WTC11 (cell line): ENCODE data around the gene LAGE3. TPM values are rescaled to one million over a fixed set of nuclear protein-coding genes. Genes with fewer than 3 reads are reported as not detected.

Experiments used
- ATAC-seq: fragments of 200-7000 bp; cut with Tn5 transposase; 2 replicates; pipeline ENCODE4 v1.10.0; 2021; ENCODE audit warnings: mild to moderate bottlenecking, moderate library complexity
- CTCF ChIA-PET: fragments of 300-600 bp; sonication (Branson Sonifier 250); formaldehyde crosslinking; loops from one replicate; lab custom pipeline; 2021; ENCODE audit warnings: antibody characterized with exemption; lab: Charles Lee
- POLR2A ChIA-PET: fragments of 350-600 bp; sonication (Branson Sonifier 250); formaldehyde crosslinking; loops from one replicate; lab custom pipeline; 2021; ENCODE audit warnings: antibody characterized with exemption; lab: Charles Lee
- DNase-seq: peaks from one replicate; pipeline ENCODE4 v3.0.0; 2021; ENCODE audit warnings: low spot score
- H3K27ac Mint-ChIP-seq: 2 replicates; pipeline ENCODE4 v1.8.0; 2021; ENCODE audit warnings: mixed read lengths
- H3K27me3 Mint-ChIP-seq: 2 replicates; pipeline ENCODE4 v1.8.0; 2021; ENCODE audit warnings: low read depth, mild to moderate bottlenecking, moderate library complexity, mixed read lengths
- H3K36me3 Mint-ChIP-seq: 2 replicates; pipeline ENCODE4 v1.8.0; 2021; ENCODE audit warnings: mixed read lengths
- H3K4me1 Mint-ChIP-seq: 2 replicates; pipeline ENCODE4 v1.8.0; 2022; ENCODE audit warnings: mixed read lengths
- H3K4me3 Mint-ChIP-seq: 2 replicates; pipeline ENCODE4 v1.8.0; 2021; ENCODE audit warnings: mild to moderate bottlenecking, moderate library complexity, mixed read lengths
- H3K9me3 Mint-ChIP-seq: 2 replicates; pipeline ENCODE4 v1.8.0; 2021; ENCODE audit warnings: mixed read lengths
- ATF1 ChIP-seq: sonication (generic); formaldehyde crosslinking; IDR thresholded peaks from 2 replicates; pipeline ENCODE4 v1.8.1; 2023; ENCODE audit warnings: mild to moderate bottlenecking, moderate library complexity, missing genetic modification reagents
- CREB1 ChIP-seq: sonication (generic); formaldehyde crosslinking; IDR thresholded peaks from 2 replicates; pipeline ENCODE4 v1.8.0; 2023; ENCODE audit warnings: mild to moderate bottlenecking, missing genetic modification reagents
- ESRRA ChIP-seq: sonication (generic); formaldehyde crosslinking; IDR thresholded peaks from 2 replicates; pipeline ENCODE4 v1.8.1; 2022; ENCODE audit warnings: mild to moderate bottlenecking, missing genetic modification reagents, borderline replicate concordance
- GRHL2 ChIP-seq: fragments of 250-450 bp; sonication (Bioruptor Pico); IDR thresholded peaks from 2 replicates; pipeline ENCODE4 v1.8.0; 2022; ENCODE audit warnings: mild to moderate bottlenecking, moderate library complexity; ENCODE audit not compliant: insufficient replicate concordance, severe bottlenecking
- IRF2 ChIP-seq: sonication (generic); formaldehyde crosslinking; IDR thresholded peaks from 2 replicates; pipeline ENCODE4 v1.8.0; 2022; ENCODE audit warnings: low read depth, missing genetic modification reagents, borderline replicate concordance
- MXD4 ChIP-seq: fragments of 250-450 bp; sonication (Bioruptor Pico); IDR thresholded peaks from 2 replicates; pipeline ENCODE4 v1.8.0; 2021; ENCODE audit warnings: mild to moderate bottlenecking, moderate library complexity, borderline replicate concordance
- SMAD3 ChIP-seq: sonication (generic); formaldehyde crosslinking; IDR thresholded peaks from 2 replicates; pipeline ENCODE4 v1.8.0; 2022; ENCODE audit warnings: missing genetic modification reagents, mild to moderate bottlenecking, borderline replicate concordance
- ZNF121 ChIP-seq: sonication (generic); formaldehyde crosslinking; IDR thresholded peaks from 2 replicates; pipeline ENCODE4 v1.8.0; 2023; ENCODE audit warnings: missing genetic modification reagents
- ZNF138 ChIP-seq: sonication (generic); formaldehyde crosslinking; conservative IDR thresholded peaks from 2 replicates; pipeline ENCODE4 v1.8.1; 2022; ENCODE audit warnings: mild to moderate bottlenecking, moderate library complexity, missing genetic modification reagents
- ZNF396 ChIP-seq: fragments of 250-450 bp; sonication (Bioruptor Pico); IDR thresholded peaks from 2 replicates; pipeline ENCODE4 v1.8.0; 2021; ENCODE audit warnings: mild to moderate bottlenecking, moderate library complexity, borderline replicate concordance
- ZNF423 ChIP-seq: fragments of 250-450 bp; sonication (Bioruptor Pico); IDR thresholded peaks from 2 replicates; pipeline ENCODE4 v2.1.2; 2022; ENCODE audit warnings: mild to moderate bottlenecking, moderate library complexity
- total RNA-seq: library from RNA; stranded (reverse); gene quantifications from 3 replicates; pipeline ENCODE4 v1.2.3, GENCODE V29; 2021
- TF ChIP-seq, protein P1 (sequence below): sonication (generic); formaldehyde crosslinking; IDR thresholded peaks from 2 replicates; pipeline ENCODE4 v1.8.1; 2023; ENCODE audit warnings: mild to moderate bottlenecking, missing genetic modification reagents, borderline replicate concordance
- TF ChIP-seq, protein P2 (sequence below): sonication (generic); formaldehyde crosslinking; IDR thresholded peaks from 2 replicates; pipeline ENCODE4 v1.8.1; 2022; ENCODE audit warnings: low read depth, missing genetic modification reagents, borderline replicate concordance
- TF ChIP-seq, protein P3 (sequence below): sonication (generic); formaldehyde crosslinking; IDR thresholded peaks from 2 replicates; pipeline ENCODE4 v1.8.1; 2022; ENCODE audit warnings: mild to moderate bottlenecking, missing genetic modification reagents, moderate library complexity, borderline replicate concordance

Gene LAGE3
- total RNA-seq, 1 experiment from 2014 or later: 46.1 TPM

DNA sequence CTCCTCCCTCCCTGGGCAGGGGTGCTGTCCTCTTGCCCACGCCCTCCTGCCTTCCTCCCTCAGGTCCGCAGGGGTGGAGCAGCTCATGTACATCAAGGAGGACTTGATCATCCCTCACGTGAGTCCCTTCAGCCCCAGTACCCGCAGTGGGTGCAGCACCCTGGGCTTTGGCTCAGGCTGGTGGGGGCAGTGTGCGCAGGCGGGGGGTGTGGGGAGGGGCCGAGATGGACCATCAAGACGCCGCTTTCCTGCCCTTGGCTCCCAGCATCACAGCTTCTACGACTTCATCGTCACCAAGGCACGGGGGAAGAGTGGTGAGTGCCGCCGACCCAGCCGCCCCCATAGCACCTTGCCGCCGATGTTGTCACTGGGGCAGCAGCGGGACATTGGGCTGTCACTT lies 29.5 kb downstream of the LAGE3 start:
- Mint-ChIP-seq H3K4me1 (no peaks in the 10 kb centered on the region), H3K27ac (no peak overlapping the region), H3K4me3 (no peak overlapping the region), H3K27me3 (peaks cover 3% of the 10 kb centered on the region; the same call in 1 of the 2 replicates)
- no peak for DNase-seq
- ChIA-PET POLR2A (no interaction called here), CTCF (interaction anchor here (0.6 kb wide), 1 partner anchor 41 kb away, joined by 3 read pairs; no protein-coding TSS in a partner anchor)
- TF ChIP-seq MXD4 (CRISPR knock-in tag): no peak
- no peak for TF ChIP-seq GRHL2 (CRISPR knock-in tag)
- TF ChIP-seq ZNF121 (CRISPR knock-in tag): no peak
- TF ChIP-seq, protein P1, sequence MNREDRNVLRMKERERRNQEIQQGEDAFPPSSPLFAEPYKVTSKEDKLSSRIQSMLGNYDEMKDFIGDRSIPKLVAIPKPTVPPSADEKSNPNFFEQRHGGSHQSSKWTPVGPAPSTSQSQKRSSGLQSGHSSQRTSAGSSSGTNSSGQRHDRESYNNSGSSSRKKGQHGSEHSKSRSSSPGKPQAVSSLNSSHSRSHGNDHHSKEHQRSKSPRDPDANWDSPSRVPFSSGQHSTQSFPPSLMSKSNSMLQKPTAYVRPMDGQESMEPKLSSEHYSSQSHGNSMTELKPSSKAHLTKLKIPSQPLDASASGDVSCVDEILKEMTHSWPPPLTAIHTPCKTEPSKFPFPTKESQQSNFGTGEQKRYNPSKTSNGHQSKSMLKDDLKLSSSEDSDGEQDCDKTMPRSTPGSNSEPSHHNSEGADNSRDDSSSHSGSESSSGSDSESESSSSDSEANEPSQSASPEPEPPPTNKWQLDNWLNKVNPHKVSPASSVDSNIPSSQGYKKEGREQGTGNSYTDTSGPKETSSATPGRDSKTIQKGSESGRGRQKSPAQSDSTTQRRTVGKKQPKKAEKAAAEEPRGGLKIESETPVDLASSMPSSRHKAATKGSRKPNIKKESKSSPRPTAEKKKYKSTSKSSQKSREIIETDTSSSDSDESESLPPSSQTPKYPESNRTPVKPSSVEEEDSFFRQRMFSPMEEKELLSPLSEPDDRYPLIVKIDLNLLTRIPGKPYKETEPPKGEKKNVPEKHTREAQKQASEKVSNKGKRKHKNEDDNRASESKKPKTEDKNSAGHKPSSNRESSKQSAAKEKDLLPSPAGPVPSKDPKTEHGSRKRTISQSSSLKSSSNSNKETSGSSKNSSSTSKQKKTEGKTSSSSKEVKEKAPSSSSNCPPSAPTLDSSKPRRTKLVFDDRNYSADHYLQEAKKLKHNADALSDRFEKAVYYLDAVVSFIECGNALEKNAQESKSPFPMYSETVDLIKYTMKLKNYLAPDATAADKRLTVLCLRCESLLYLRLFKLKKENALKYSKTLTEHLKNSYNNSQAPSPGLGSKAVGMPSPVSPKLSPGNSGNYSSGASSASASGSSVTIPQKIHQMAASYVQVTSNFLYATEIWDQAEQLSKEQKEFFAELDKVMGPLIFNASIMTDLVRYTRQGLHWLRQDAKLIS (CRISPR knock-in tag): no peak
- TF ChIP-seq, protein P2, sequence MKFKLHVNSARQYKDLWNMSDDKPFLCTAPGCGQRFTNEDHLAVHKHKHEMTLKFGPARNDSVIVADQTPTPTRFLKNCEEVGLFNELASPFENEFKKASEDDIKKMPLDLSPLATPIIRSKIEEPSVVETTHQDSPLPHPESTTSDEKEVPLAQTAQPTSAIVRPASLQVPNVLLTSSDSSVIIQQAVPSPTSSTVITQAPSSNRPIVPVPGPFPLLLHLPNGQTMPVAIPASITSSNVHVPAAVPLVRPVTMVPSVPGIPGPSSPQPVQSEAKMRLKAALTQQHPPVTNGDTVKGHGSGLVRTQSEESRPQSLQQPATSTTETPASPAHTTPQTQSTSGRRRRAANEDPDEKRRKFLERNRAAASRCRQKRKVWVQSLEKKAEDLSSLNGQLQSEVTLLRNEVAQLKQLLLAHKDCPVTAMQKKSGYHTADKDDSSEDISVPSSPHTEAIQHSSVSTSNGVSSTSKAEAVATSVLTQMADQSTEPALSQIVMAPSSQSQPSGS (CRISPR knock-in tag): no peak
- no peak for TF ChIP-seq ZNF138 (CRISPR knock-in tag)
- TF ChIP-seq, all 79 proteins: peak for 0
- ATAC-seq: no peak
- Mint-ChIP-seq H3K9me3 (no peaks in the 10 kb centered on the region), H3K36me3 (peaks cover 6% of the 10 kb centered on the region)

- ATAC-seq: no peak
- ChIA-PET POLR2A (no interaction called here), CTCF (interaction anchor here (0.7 kb wide), 1 partner anchor 24 kb away, joined by 3 read pairs; no protein-coding TSS in a partner anchor)
- DNase-seq: no peak
- no peak overlapping the region for H3K27ac Mint-ChIP-seq
- H3K36me3 Mint-ChIP-seq: peaks cover 6% of the 10 kb centered on the region
- TF ChIP-seq ESRRA (no peak), CREB1 (CRISPR knock-in tag) (no peak), ZNF396 (CRISPR knock-in tag) (no peak), ZNF423 (CRISPR knock-in tag) (no peak), IRF2 (CRISPR knock-in tag) (no peak), SMAD3 (CRISPR knock-in tag) (no peak), ATF1 (no peak), GRHL2 (CRISPR knock-in tag) (no peak)
- TF ChIP-seq, protein P1 (CRISPR knock-in tag): no peak
- TF ChIP-seq, protein P3, sequence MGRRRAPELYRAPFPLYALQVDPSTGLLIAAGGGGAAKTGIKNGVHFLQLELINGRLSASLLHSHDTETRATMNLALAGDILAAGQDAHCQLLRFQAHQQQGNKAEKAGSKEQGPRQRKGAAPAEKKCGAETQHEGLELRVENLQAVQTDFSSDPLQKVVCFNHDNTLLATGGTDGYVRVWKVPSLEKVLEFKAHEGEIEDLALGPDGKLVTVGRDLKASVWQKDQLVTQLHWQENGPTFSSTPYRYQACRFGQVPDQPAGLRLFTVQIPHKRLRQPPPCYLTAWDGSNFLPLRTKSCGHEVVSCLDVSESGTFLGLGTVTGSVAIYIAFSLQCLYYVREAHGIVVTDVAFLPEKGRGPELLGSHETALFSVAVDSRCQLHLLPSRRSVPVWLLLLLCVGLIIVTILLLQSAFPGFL: no peak
- no peaks in the 10 kb centered on the region for H3K4me1 Mint-ChIP-seq
- H3K27me3 Mint-ChIP-seq: no peaks in the 10 kb centered on the region
- H3K4me3 Mint-ChIP-seq: no peak overlapping the region
- H3K9me3 Mint-ChIP-seq: no peaks in the 10 kb centered on the region
These were observed 30.6 kb downstream of the LAGE3 start for GRCh38 chrX:154448484-154448883.
